GM18907 (cell line): Measurements from ENCODE around the gene SPDL1.
A peak's percentile ranks its signal among the peaks of the same experiment; 100 is the strongest.

Source experiments
- ATAC-seq: cut with Tn5 transposase; IDR thresholded peaks from one replicate; pipeline ENCODE4 v1.9.1; 2021; ENCODE audit warnings: mild to moderate bottlenecking, moderate library complexity; ENCODE audit not compliant: unreplicated experiment

The SPDL1 gene

DNA sequence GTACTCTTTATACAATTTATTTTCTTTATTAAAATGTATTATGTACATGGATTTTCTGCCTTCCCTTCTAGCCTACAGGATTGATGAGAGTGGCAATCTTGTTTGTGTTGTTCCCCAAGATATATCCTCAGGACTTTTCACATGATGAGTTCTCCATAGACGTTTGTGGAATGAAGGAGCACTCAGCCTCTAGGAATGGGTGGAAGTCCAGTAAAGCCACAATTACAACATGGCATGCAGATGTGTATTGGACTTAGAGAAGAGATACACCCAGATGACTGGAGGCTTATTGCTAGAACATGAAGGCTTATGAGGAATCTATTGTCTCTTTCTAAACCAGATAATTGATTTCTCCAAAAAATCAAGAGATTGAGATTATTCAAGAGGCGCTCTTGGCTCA lies 45.3 kb downstream of the SPDL1 start:
- ATAC-seq, result no peak

DNA sequence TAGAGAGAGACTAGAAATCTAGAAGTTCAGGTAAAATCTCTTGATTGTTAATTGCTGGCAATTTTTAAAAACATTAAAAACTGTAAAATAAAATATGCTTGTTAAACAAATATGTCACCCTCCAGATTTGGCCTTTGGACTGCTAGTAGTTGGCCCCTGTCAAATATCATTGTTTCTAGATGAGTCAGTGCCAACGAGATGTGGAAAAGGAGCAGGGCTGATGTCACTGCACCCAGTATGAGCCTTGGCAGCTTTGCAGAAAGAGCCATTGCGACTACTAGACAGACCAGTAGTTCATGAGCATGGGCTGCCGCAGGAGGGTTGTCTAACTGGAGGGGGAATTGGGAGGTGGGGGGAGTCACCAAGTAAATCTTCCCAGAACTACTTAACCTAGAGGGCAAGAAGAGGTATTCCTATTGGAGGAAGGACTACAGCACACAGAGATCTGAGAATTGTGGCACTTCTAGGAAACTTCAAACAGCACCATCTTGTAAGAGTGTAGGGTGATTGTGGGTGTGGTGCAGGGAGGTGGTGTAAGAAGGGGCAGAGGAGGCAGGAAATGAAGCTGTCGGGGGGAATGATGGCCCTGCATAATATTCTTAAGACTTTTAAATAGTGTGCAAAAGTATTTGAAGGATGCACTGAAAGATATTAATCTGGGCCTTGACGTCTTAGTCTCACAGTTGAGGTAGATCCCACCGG lies 46.4 kb downstream of the SPDL1 start:
- ATAC-seq, result no peak

DNA sequence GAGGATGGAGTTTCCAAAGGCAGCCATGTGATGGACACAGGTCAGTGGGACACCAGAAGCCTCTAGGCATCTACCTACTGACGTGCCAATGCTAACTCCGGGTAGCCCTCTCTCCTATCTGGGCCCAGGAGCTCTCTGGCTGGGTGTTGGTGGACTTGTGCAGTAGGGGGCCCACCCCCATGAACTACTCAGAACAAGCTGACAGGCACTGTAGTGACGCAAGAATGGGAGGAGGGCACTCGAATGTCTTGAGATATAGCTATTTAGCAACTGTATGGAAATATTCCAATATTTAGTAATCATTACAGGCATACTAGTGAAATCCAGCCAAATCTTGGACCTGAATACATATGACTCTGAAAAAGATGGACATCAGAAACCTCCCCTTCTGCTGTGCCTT lies 47.8 kb downstream of the SPDL1 start:
- ATAC-seq, result no peak

DNA sequence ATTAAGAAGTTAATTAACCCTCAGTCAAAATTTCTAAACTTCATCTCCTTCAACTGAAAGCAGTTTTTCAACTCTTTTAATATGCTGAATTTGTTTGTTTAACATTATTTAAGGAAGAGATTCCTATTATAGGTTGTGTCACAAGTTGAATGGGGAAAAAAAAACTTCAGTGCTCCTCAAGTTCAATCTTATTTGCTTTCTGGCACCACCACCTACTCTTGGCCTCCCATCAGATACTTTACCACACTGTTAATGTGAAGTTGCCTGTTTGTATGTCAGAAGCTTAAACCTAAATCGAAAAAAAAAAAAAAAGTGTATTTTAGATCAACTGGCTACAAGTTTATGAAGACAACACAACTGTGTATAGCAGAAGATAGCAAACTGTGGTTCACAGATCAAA lies 49.4 kb downstream of the SPDL1 start:
- no peak for ATAC-seq

DNA sequence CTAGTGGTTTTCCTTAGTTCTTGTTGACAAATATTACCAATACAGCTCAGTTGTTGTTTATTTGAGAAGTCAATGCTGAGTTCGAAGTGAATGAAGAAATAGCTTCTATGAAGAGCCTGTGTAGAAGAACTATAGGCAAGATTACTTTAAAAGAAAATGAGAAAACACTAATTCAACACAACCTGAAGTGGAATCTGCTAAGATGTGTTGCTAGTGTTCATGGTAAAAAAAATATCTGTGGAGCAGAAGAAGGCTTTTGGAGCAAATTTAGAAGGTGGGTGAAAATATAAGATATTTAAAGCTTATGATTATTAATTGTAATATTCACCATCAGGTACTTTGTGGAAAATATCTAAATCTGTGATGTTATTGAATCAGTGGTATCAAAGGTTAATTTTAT lies 51.0 kb downstream of the SPDL1 start:
- no peak for ATAC-seq

DNA sequence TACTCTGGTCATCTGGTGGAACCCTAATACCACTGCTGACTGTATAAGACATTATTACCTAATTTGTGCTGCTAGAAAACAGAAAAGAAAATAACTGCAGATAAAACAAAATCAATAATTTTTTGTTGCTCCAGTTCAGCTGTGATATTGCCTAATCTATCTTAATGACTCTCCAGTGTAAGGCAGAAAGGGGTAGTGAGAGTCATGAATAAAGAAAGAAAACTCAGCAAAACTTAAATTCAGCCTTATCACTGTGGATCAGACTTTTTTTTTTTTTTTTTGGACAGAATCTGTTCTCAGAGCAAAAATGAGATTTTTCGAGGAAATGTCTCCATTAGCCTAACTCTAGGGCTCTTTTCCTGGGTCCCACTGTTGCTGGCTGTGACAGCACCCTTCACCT lies 52.4 kb downstream of the SPDL1 start:
- ATAC-seq, result no peak

DNA sequence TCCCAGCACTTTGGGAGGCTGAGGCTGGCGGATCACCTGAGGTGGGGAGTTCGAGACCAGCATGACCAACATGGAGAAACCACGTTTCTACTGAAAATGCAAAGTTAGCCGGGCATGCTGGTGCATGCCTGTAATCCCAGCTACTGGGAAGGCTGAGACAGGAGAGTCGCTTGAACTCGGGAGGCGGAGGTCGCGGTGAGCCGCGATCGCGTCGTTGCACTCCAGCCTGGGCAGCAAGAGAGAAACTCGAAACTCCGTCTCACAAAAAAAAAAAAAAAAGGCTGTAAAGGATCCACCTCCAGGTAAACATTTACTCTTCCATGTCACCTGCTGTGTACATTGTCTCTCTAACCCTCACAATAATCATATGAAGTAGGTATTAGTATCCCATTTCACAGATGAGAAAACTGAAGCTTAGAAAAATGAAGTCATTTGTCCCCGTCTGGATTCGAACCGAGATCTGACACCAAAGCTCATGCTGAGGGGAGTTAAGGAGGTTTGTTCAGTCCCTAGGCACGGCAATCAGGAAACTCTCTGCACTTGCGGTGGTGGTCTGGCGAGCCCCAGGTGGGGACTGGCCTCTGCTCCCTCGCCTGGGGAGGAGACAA lies 53.0 kb downstream of the SPDL1 start:
- ATAC-seq, result no peak

DNA sequence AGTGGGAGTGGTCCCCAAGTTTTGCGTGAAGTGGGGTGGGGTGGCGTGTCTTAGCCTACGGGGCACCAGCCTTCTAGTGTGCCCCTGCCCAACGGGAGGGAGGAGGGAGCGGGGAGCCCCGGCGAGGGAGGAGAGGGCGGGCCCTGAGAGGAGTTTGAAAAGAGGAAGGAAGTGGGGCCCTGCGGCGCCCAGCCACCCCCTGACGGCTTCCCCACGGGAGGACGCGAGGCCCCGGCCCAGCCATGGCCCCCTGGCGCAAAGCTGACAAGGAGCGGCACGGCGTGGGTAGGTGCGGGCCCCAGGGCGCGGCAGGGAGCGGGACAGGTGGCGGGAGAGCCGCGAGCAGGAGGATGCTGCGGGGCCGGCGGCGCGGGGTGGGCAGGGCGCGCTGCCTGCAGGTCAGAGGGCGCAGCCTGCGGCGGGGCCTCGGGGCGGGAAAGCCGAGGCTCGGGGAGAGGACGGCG lies 53.5 kb downstream of the SPDL1 start, which contains the start of gene DOCK2:
DOCK2 (plus strand) TSS at position 191 of the 464 bp plus-strand sequence; CDS start at position 243, 52 bp downstream.
- peak; percentile 94 for ATAC-seq

DNA sequence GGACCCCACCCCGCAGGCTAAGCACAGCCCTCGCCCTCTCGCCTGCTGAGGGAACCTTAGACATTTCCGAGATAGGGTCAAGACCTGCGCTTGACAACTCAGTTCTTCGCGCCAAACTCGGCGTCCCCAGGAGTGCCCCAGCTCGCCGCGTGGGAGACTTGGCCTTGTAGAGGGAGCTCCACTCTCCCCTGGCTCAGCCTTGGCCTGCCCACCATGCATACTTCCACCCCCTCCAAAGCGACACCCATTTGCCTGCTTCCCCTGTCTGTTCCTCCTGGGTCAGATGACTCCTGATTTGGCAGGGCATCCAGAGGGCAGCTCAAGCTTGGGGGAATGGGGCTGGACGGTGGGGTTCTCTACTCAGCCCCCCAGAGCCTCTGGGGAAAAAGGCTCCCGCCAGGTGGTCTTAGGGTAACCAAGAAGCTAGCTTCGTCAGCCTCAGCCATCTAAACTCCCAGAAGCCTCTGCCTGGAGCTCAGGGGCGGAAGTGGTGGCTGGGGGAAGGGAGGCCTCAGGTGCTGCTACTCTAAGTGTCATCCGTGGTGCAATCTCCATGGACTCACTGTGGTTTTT lies 54.1 kb downstream of the SPDL1 start:
- peak; percentile 73 for ATAC-seq

DNA sequence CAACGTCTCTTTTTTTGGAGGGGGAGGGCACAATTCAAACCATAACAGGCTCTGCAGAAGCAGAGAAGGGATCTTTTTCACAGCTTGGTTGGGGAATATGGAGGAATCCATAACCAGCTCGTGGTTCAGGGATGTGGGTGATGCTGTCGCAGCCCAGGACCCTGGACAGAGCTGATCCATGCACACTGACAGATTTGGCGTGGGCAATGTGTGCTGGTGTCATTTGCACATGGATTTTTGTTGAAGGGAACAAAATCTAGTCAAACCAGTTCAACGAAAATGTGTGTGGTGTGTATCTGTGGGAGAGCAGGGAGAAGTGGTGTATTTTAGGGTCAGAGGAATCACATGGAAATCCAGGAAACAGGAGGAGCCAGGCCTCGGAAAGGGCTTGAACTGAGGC lies 57.7 kb downstream of the SPDL1 start:
- no peak for ATAC-seq

DNA sequence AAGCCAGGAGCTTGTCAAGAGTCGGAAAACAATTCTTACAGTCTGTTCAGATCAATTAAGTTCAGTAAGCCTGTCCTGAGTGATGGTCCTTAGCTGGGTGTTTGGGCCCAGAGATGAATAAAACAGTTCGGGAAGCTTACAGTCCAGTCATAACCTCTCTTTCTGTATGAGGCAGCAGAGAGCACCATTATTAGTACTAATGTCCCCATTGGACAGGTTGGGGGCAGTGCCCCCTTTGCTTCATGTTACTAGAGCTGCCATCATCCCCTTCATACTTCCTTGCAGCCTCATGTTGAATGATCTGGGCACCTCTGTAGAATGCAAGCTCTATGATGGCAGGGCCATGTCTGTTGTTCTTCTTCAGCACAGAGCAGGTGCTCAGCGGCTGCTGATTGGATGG lies 63.3 kb downstream of the SPDL1 start:
- ATAC-seq, result peak; percentile 38

DNA sequence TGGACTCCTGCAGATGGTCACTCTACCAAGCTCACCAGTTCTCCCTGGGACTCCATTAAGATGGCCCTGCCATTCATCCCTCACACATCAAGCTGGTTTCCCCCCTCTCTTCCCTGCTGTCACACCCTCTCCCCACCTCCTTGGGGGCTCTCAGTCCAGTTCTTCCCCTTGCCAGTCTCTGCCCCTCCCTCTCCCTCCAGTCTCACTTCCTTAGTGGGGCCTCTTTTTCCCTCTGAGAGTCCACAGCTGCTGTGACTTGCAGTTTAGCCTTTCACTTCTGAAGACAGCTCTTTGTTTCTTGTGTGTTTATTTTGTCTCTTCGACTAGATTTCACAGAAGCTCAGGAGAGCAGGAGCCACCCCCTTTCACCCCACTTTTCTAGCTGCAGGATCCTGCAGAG lies 64.0 kb downstream of the SPDL1 start:
- ATAC-seq, result peak; percentile 37

DNA sequence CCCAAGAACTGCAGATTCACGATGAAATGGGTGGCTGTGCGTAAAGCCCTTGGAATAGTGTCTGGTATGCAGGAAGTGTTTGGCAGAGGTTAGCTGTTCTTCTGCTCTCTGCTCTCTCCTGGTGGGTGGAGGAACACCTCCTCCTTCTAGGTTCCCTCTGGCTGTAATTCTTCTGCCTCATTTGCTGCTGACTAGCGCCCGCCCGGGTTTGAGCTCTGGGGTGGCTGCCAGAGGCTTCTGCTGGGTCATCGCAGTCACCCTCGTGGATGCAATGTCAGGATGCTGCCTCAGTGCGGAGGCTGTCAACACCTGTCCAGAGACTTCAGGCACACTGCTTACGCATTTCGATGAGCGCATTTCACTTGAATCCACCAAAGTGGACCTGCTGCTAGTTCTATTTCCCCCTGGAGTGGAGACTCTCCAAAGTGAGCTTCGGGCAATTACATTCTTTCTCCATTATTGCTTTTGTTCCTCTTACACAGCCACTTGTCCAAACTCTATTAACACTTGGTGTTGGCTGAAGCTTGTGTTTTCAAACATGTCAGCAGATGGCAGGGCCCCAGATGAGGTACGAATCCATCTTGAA lies 65.2 kb downstream of the SPDL1 start:
- no peak for ATAC-seq

DNA sequence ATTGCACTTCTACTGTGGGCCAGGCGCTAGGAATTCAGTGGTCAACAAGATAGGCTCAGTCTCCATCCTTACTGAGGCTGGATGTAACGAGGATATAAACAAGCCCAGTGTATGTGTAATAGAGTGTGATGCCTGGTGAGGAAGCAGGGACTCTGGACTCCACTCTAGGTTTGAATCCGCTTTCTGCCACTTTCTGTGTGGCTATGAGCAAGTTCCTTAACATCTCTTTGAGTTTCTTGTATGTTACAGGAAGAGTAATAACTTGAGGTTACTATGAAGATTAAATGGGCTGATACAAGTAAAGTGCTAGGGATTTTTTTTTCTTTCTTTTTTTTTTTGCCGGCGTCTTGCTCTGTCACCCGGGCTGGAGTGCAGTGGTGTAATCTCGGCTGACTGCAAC lies 65.9 kb downstream of the SPDL1 start:
- ATAC-seq, result no peak

DNA sequence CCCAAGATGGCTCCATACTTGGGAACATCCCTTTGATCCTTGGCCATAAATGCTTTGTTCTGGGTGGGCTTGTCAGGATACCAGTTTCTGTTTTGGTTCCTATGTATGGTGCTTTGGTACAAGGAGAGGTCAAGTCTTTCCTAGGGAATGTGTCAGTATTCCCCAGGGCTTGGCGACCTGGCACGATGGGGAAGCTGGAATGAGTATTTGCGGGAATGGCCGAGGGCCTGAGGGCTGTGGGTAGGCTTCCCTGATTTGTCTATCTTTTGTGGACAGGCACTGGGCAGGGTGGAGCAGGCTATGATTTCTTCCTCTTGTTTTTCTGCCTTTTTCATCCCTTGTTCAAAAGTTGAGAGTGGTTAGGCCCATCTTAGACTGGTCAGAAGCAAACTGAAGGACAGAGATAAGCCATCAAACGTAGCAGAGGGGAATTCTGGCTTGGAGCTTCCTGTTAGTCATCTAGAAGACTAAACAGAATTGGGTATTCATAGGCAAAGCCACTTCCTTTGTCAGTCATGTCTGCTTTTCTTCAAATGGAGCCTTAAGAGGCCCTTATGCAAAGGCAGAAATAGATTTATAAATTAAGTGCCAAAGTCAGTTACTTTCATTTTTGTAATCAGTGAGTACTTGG lies 67.2 kb downstream of the SPDL1 start:
- peak; percentile 73 for ATAC-seq

DNA sequence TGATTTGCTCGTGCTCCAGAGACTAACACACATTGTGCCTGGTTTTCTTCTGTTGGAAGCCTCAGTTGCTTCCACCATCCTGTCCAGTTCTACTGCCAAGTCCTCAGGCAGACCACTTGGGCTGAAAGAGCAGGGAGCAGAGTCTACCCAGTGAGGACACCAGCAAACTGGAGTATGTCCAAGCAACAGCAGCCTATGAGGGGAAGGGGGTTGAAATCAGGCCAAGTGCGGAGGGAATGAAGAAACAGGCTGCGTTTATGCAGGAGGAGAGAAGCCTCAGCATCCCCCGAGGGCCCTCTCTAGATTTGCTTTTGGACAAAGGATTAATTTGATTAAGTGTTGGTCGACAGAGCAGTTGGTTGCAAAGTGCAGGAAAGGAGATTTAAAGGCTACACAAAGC lies 68.0 kb downstream of the SPDL1 start:
- no peak for ATAC-seq

DNA sequence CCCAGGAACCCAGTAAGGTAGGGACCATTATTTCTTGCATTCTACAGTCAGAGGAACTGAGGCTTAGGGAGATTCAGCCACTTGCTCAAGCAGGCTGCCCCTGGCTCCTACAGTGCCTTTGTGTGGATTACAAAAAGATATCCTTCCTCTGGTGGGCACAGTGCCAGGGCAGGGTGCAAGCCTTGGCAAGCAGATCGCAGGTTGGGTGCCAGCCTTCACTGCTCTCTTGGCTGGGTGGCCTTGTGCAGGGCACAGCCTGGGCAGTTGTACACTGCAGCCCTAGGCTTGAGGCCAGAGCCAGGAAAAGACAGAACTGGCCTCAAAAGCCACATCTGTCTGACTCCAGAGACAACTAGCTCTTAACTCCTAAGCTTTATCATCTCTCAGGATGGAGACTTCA lies 68.5 kb downstream of the SPDL1 start:
- ATAC-seq, result no peak

DNA sequence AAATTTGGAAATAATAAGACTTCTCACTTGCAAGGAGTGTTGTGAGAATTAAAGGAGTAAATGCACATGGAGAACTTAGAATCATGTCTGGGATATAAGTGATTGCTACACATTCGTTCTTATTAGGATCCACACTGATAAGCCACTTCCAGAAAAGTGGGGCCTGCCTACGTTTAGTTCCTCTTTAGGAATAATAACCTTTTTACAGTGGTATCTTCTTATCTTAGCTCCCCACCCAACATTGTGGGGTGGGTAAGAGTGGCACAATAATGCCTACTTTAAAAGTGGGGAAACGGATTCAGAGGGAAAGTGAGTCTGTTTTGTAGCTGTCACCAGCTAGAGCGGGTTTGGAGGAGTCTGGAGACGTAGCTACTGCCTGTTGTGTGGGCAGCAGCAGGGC lies 69.5 kb downstream of the SPDL1 start:
- no peak for ATAC-seq
